ENCODE results near the gene MRPS5.

GRCh38 chr2:95063086-95063958, 58.3 kb downstream of the MRPS5 start:
- TF ChIP-seq CTCF (IDR thresholded peaks at IDR 0.05; ENCODE audit: insufficient read depth, low read length) (no peak), POLR2AphosphoS5 (IDR thresholded peaks at IDR 0.05; ENCODE audit: low read depth) (no peak)

All from HL-60 (cell line).